A549 (cell line): ENCODE measurements around the gene SPAG5. TPM values are rescaled to one million over a fixed set of nuclear protein-coding genes. Genes with fewer than 3 reads are reported as not detected.

Source experiments
- ATAC-seq, 2 experiments: fragments of 200-7000 bp in 1 of 2; fragments of >200 bp in 1 of 2; cut with Nextera tagmentation in 1 of 2; cut with Tn5 transposase in 1 of 2; 3 replicates each; pipeline versions ENCODE4 v1.8.0 to v1.9.1; 2018 to 2020; ENCODE audit warnings: mild to moderate bottlenecking in 1 of 2, moderate library complexity in 1 of 2
- CTCF ChIA-PET: fragments of 300-600 bp; sonication (Branson Sonifier 250); formaldehyde crosslinking; extraction: SDS; loops from one replicate; lab custom pipeline; 2021; ENCODE audit warnings: antibody characterized with exemption, inconsistent platforms; lab: Yijun Ruan, JAX
- POLR2A ChIA-PET: fragments of 350-600 bp; formaldehyde crosslinking; extraction: SDS; loops from one replicate; lab custom pipeline; 2021; ENCODE audit warnings: antibody characterized with exemption, inconsistent platforms; lab: Yijun Ruan, JAX
- DNase-seq, 2 experiments: peaks; one replicate each; pipeline versions ENCODE4 v3.0.0 to v3.0.0-alpha.2; 2011 to 2016; ENCODE audit warnings: low read depth in 1 of 2, low spot score in 1 of 2
- FAIRE-seq: peaks from 2 replicates; lab custom pipeline; 2011; peaks lifted over from hg19 to GRCh38; lab: Jason Lieb, UNC
- H3K27ac ChIP-seq, 2 experiments: fragments of >200 bp; sonication (Bioruptor Twin); formaldehyde crosslinking; 3 replicates each; pipeline ENCODE4 v1.5.1; 2016 to 2017
- H3K4me1 ChIP-seq: fragments of >200 bp; sonication (Bioruptor Twin); formaldehyde crosslinking; 3 replicates; pipeline ENCODE4 v1.6.1; 2016
- H3K4me2 ChIP-seq: fragments of >200 bp; sonication (Bioruptor Twin); formaldehyde crosslinking; 3 replicates; pipeline ENCODE4 v1.6.1; 2016
- H3K4me3 ChIP-seq: fragments of >200 bp; sonication (Bioruptor Twin); formaldehyde crosslinking; 3 replicates; pipeline ENCODE4 v1.5.1; 2016
- H3K9me3 ChIP-seq: fragments of >200 bp; sonication (Bioruptor Twin); formaldehyde crosslinking; 3 replicates; pipeline ENCODE4 v1.6.1; 2016
- ESRRA ChIP-seq: fragments of 150-350 bp; IDR thresholded peaks from 2 replicates; pipeline ENCODE4 v1.6.1; 2014; ENCODE audit warnings: mild to moderate bottlenecking, low read length, borderline replicate concordance
- FOSB ChIP-seq: fragments of 250-450 bp; sonication (Bioruptor Pico); IDR thresholded peaks from 2 replicates; pipeline ENCODE4 v1.5.0; 2020; ENCODE audit warnings: mild to moderate bottlenecking, moderate library complexity
- FOXS1 ChIP-seq: fragments of 250-450 bp; sonication (Bioruptor Pico); IDR thresholded peaks from 2 replicates; pipeline ENCODE4 v1.5.0; 2020; ENCODE audit warnings: mild to moderate bottlenecking, moderate library complexity
- HDAC2 ChIP-seq: fragments of 200-600 bp; sonication (generic); IDR thresholded peaks from 2 replicates; pipeline ENCODE4 v1.6.1; 2016
- HEYL ChIP-seq: fragments of 250-450 bp; sonication (Bioruptor Pico); IDR thresholded peaks from 2 replicates; pipeline ENCODE4 v1.8.0; 2021; ENCODE audit warnings: mild to moderate bottlenecking, moderate library complexity
- HOXB13 ChIP-seq: fragments of 250-450 bp; sonication (Bioruptor Pico); IDR thresholded peaks from 2 replicates; pipeline ENCODE4 v1.5.0; 2020; ENCODE audit warnings: low read depth, mild to moderate bottlenecking, moderate library complexity
- HOXB5 ChIP-seq: fragments of 250-450 bp; sonication (Bioruptor Pico); IDR thresholded peaks from 2 replicates; pipeline ENCODE4 v1.5.0; 2020; ENCODE audit warnings: mild to moderate bottlenecking, moderate library complexity
- KDM1A ChIP-seq: fragments of 200-600 bp; sonication (generic); IDR thresholded peaks from 2 replicates; pipeline ENCODE4 v1.6.1; 2016; ENCODE audit warnings: low read depth, mild to moderate bottlenecking
- MAFK ChIP-seq: fragments of 450-650 bp; IDR thresholded peaks from 2 replicates; pipeline ENCODE4 v1.6.1; 2014; ENCODE audit not compliant: partially characterized antibody
- PHF8 ChIP-seq: fragments of 200-600 bp; sonication (generic); IDR thresholded peaks from 2 replicates; pipeline ENCODE4 v1.6.1; 2016; ENCODE audit warnings: low read depth, mild to moderate bottlenecking, antibody characterized with exemption, moderate library complexity, borderline replicate concordance
- RAD21 ChIP-seq, 2 experiments: fragments of >200 bp in 1 of 2; sonication (Bioruptor Twin) in 1 of 2; formaldehyde crosslinking in 1 of 2; IDR thresholded peaks in 1 of 2; conservative IDR thresholded peaks in 1 of 2; 2 replicates in 1 of 2; 3 replicates in 1 of 2; pipeline ENCODE4 v1.6.1; 2012 to 2018; ENCODE audit warnings: inconsistent platforms in 1 of 2
- RARB ChIP-seq: fragments of 250-450 bp; sonication (Bioruptor Pico); IDR thresholded peaks from 2 replicates; pipeline ENCODE4 v1.8.0; 2021; ENCODE audit warnings: mild to moderate bottlenecking, moderate library complexity
- SREBF2 ChIP-seq: fragments of 450-650 bp; IDR thresholded peaks from 2 replicates; pipeline ENCODE4 v1.6.1; 2014; ENCODE audit warnings: mild to moderate bottlenecking, moderate library complexity
- TFCP2L1 ChIP-seq: fragments of 250-450 bp; sonication (Bioruptor Pico); IDR thresholded peaks from 2 replicates; pipeline ENCODE4 v1.5.0; 2021; ENCODE audit warnings: mild to moderate bottlenecking
- ZC3H11A ChIP-seq: fragments of 450-650 bp; IDR thresholded peaks from 2 replicates; pipeline ENCODE4 v1.6.1; 2014; ENCODE audit warnings: antibody characterized with exemption, mild to moderate bottlenecking
- ZFP36 ChIP-seq: fragments of 450-650 bp; IDR thresholded peaks from 2 replicates; pipeline ENCODE4 v1.6.1; 2014; ENCODE audit warnings: borderline replicate concordance; ENCODE audit not compliant: partially characterized antibody
- ZNF302 ChIP-seq: fragments of 250-450 bp; sonication (Bioruptor Pico); IDR thresholded peaks from 2 replicates; pipeline ENCODE4 v1.9.0; 2021; ENCODE audit warnings: inconsistent platforms, mild to moderate bottlenecking, moderate library complexity
- WGBS: methylation state at CpG from one replicate; pipeline ENCODE4 v1.1.6; 2017; ENCODE audit errors: missing lambda C conversion rate; 5-methylcytosine and 5-hydroxymethylcytosine counted together
- polyA plus RNA-seq, 4 experiments: library from polyadenylated mRNA; depleted of rRNA in 3 of 4; stranded (reverse); fragments of >200 nt; fragmentation: RNase III in 1 of 4; extraction: RNeasy Plus Mini Kit Qiagen cat#74134 plus additional on column Dnase treatment in 1 of 4; gene quantifications; 2 replicates in 3 of 4; 3 replicates in 1 of 4; pipeline ENCODE4 v1.2.3, GENCODE V29; 2011 to 2017
- TF ChIP-seq, protein P1 (sequence below): fragments of >200 bp; sonication (Bioruptor Twin); formaldehyde crosslinking; IDR thresholded peaks from 3 replicates; pipeline ENCODE4 v1.6.1; 2016
- TF ChIP-seq, protein P2 (sequence below): fragments of >200 bp; sonication (Bioruptor Twin); formaldehyde crosslinking; IDR thresholded peaks from 2 replicates; pipeline ENCODE4 v1.6.1; 2016
- TF ChIP-seq, protein P3 (sequence below): fragments of >200 bp; sonication (Bioruptor Twin); formaldehyde crosslinking; IDR thresholded peaks from 3 replicates; pipeline ENCODE4 v1.5.1; 2016
- TF ChIP-seq, protein P4 (sequence below): fragments of 200-600 bp; sonication (generic); IDR thresholded peaks from 2 replicates; pipeline ENCODE4 v1.6.1; 2016; ENCODE audit warnings: antibody characterized with exemption, mild to moderate bottlenecking, moderate library complexity
- TF ChIP-seq, protein P5 (sequence below): fragments of 450-650 bp; IDR thresholded peaks from 2 replicates; pipeline ENCODE4 v1.6.1; 2014; ENCODE audit warnings: antibody characterized with exemption

Gene SPAG5
- polyA plus RNA-seq, 2 of the 4 experiments (the other 2 are of a cell fraction) = 111 TPM

DNA sequence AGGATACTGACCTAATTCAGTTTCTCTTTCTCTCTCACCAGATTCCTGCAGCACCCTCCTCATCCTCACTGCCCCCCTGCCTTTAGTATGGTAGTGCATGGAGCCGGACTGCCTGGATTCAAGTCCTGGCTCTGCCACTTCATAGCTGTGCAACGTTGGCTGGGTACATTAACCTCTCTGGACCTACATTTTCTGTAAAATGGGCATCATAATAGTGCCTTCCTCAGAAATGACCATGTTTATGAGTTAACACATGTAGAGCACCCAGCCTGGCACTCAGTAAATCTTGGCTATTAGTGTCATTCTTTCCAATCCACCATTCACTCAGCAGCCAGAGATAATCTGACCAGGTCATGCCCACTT is 53.7 kb downstream of the SPAG5 start:
- DNase-seq (no peak), ATAC-seq (no peak), FAIRE-seq (no peak)
- ChIA-PET CTCF (interaction anchor here (0.8 to 12.8 kb wide), 4 partner anchors 9 to 86 kb away, joined by 3 to 188 read pairs (median 74); no protein-coding TSS in a partner anchor), POLR2A (no interaction called here)
- Histone ChIP-seq H3K27ac (no peak overlapping the region), H3K9me3 (no peaks in the 10 kb centered on the region), H3K4me3 (no peak overlapping the region), H3K4me2 (no peak overlapping the region), H3K4me1 (no peaks in the 10 kb centered on the region)
- whole genome bisulfite sequencing = 36% methylated on average over 2 of the region's 2 CpGs
- TF ChIP-seq SREBF2 (no peak), TFCP2L1 (no peak), KDM1A (peak; percentile 53; the same call in 1 of the 2 replicates), ZFP36 (peak; percentile 56), ESRRA (no peak), HDAC2 (no peak)
- TF ChIP-seq, protein P1, sequence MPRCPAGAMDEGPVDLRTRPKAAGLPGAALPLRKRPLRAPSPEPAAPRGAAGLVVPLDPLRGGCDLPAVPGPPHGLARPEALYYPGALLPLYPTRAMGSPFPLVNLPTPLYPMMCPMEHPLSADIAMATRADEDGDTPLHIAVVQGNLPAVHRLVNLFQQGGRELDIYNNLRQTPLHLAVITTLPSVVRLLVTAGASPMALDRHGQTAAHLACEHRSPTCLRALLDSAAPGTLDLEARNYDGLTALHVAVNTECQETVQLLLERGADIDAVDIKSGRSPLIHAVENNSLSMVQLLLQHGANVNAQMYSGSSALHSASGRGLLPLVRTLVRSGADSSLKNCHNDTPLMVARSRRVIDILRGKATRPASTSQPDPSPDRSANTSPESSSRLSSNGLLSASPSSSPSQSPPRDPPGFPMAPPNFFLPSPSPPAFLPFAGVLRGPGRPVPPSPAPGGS = no peak
- TF ChIP-seq, protein P2, sequence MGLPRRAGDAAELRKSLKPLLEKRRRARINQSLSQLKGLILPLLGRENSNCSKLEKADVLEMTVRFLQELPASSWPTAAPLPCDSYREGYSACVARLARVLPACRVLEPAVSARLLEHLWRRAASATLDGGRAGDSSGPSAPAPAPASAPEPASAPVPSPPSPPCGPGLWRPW = no peak
- TF ChIP-seq, all 56 proteins: peak for 2

DNA sequence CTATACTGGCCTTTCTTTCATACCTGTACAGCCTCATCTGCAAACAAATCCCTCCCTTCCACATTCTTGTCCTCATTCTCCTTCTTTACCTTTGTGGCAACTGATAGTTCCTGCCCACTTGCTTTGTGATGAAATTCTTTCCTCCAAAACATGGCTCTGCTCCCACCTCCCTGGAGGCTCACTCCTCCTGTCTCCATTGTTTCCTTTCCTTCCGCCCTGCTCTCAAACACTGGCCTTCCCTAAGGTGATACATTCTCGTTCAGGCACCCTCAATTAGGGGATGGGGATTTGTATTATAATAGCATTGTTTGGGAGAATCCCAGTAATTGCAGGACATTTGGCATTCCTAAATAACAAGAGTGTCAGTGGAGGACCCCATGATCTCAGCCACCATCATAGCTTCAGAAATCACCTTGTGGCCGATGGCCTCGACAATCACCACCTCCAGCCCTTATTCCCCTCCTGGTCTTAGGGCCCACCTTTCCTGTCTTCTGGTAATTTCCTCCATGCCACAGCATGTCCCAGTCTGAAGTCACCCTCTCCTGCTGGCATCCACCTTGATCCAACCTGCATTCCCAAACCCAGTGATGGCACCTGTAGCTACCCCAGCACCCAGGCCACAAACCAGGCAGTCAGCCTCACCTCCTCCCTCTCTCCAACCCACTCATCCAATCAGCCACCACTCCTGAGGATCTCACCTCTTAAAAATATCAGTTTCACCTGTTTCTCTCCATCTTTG is 54.3 kb downstream of the SPAG5 start:
- TF ChIP-seq TFCP2L1 (no peak), RAD21 (conservative IDR thresholded peaks at IDR 0.05 in 1 of 2, IDR thresholded peaks at IDR 0.05 in 1 of 2) (no peak), ZNF302 (no peak), FOXS1 (CRISPR knock-in tag) (no peak), RARB (CRISPR knock-in tag) (no peak), FOSB (CRISPR knock-in tag) (no peak), ZC3H11A (no peak), HEYL (CRISPR knock-in tag) (no peak), HOXB5 (CRISPR knock-in tag) (no peak), PHF8 (no peak), HOXB13 (no peak), MAFK (no peak)
- TF ChIP-seq, protein P3, sequence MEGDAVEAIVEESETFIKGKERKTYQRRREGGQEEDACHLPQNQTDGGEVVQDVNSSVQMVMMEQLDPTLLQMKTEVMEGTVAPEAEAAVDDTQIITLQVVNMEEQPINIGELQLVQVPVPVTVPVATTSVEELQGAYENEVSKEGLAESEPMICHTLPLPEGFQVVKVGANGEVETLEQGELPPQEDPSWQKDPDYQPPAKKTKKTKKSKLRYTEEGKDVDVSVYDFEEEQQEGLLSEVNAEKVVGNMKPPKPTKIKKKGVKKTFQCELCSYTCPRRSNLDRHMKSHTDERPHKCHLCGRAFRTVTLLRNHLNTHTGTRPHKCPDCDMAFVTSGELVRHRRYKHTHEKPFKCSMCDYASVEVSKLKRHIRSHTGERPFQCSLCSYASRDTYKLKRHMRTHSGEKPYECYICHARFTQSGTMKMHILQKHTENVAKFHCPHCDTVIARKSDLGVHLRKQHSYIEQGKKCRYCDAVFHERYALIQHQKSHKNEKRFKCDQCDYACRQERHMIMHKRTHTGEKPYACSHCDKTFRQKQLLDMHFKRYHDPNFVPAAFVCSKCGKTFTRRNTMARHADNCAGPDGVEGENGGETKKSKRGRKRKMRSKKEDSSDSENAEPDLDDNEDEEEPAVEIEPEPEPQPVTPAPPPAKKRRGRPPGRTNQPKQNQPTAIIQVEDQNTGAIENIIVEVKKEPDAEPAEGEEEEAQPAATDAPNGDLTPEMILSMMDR = no peak
- TF ChIP-seq, protein P4, sequence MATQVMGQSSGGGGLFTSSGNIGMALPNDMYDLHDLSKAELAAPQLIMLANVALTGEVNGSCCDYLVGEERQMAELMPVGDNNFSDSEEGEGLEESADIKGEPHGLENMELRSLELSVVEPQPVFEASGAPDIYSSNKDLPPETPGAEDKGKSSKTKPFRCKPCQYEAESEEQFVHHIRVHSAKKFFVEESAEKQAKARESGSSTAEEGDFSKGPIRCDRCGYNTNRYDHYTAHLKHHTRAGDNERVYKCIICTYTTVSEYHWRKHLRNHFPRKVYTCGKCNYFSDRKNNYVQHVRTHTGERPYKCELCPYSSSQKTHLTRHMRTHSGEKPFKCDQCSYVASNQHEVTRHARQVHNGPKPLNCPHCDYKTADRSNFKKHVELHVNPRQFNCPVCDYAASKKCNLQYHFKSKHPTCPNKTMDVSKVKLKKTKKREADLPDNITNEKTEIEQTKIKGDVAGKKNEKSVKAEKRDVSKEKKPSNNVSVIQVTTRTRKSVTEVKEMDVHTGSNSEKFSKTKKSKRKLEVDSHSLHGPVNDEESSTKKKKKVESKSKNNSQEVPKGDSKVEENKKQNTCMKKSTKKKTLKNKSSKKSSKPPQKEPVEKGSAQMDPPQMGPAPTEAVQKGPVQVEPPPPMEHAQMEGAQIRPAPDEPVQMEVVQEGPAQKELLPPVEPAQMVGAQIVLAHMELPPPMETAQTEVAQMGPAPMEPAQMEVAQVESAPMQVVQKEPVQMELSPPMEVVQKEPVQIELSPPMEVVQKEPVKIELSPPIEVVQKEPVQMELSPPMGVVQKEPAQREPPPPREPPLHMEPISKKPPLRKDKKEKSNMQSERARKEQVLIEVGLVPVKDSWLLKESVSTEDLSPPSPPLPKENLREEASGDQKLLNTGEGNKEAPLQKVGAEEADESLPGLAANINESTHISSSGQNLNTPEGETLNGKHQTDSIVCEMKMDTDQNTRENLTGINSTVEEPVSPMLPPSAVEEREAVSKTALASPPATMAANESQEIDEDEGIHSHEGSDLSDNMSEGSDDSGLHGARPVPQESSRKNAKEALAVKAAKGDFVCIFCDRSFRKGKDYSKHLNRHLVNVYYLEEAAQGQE = no peak
- TF ChIP-seq, protein P5, sequence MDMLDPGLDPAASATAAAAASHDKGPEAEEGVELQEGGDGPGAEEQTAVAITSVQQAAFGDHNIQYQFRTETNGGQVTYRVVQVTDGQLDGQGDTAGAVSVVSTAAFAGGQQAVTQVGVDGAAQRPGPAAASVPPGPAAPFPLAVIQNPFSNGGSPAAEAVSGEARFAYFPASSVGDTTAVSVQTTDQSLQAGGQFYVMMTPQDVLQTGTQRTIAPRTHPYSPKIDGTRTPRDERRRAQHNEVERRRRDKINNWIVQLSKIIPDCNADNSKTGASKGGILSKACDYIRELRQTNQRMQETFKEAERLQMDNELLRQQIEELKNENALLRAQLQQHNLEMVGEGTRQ = no peak
- FAIRE-seq = no peak
- WGBS = 67% methylated on average over 4 of the region's 4 CpGs
- POLR2A ChIA-PET = no interaction called here
- Histone ChIP-seq H3K4me3 (no peak overlapping the region), H3K9me3 (no peaks in the 10 kb centered on the region), H3K4me2 (no peak overlapping the region), H3K27ac (no peak overlapping the region), H3K4me1 (no peaks in the 10 kb centered on the region)
- DNase-seq = no peak
- no peak for ATAC-seq
- CTCF ChIA-PET = interaction anchor here (0.6 to 12.8 kb wide), 6 partner anchors 10 to 598 kb away, joined by 3 to 188 read pairs (median 3); no protein-coding TSS in a partner anchor
